ENCODE measurements around the gene SIRT3.

GRCh38 chr11:221998-222789, 13.9 kb downstream of the SIRT3 start:
- TF ChIP-seq POLR2A (IDR thresholded peaks at IDR 0.05): no peak
- no peak for TF ChIP-seq CTCF (IDR thresholded peaks at IDR 0.05)

Data from esophagus squamous epithelium (tissue), 4 donors.